Peyer's patch (tissue), 4 donors: ENCODE data around the gene UPK2. TPM values are rescaled to one million over a fixed set of nuclear protein-coding genes. Genes with fewer than 3 reads are reported as not detected.
A peak's percentile ranks its signal among the peaks of the same experiment; 100 is the strongest.

Experiments
- DNase-seq, 3 donors: peaks; one replicate each; pipeline ENCODE4 v3.0.0-alpha.2; 2017 to 2019
- H3K27ac ChIP-seq, 4 donors: fragments of 200-600 bp; sonication (generic); one replicate each; pipeline ENCODE4 v1.5.1; 2016 to 2019
- H3K27me3 ChIP-seq, 2 donors: fragments of 200-600 bp; sonication (generic); one replicate each; pipeline ENCODE4 v1.5.1; 2019
- H3K36me3 ChIP-seq, 3 donors: fragments of 200-600 bp; sonication (generic); one replicate each; pipeline ENCODE4 v1.5.1; 2016 to 2019
- H3K4me1 ChIP-seq, 4 donors: fragments of 200-600 bp; sonication (generic); one replicate each; pipeline ENCODE4 v1.5.1; 2016 to 2019
- H3K4me3 ChIP-seq, 4 donors: fragments of 200-600 bp; sonication (generic); 1 replicate in 3 of 4; 2 replicates in 1 of 4; pipeline ENCODE4 v1.5.1; 2016 to 2019; ENCODE audit warnings: mild to moderate bottlenecking in 1 of 4
- H3K9me3 ChIP-seq, 4 donors: fragments of 200-600 bp; sonication (generic); one replicate each; pipeline ENCODE4 v1.5.1; 2016 to 2019; ENCODE audit warnings: mild to moderate bottlenecking in 1 of 4
- CTCF ChIP-seq, 6 experiments: fragments of 450-650 bp in 4 of 6; fragments of 200-600 bp in 2 of 6; sonication (generic) in 1 of 6; IDR thresholded peaks; one replicate each; pipeline ENCODE4 v1.5.1; 2017 to 2019; ENCODE audit warnings: antibody characterized with exemption in 6 of 6, mild to moderate bottlenecking in 3 of 6, moderate library complexity in 1 of 6
- POLR2A ChIP-seq, 2 donors: fragments of 450-650 bp; IDR thresholded peaks; one replicate each; pipeline ENCODE4 v1.5.1; 2017; ENCODE audit warnings: antibody characterized with exemption in 2 of 2, mild to moderate bottlenecking in 2 of 2, moderate library complexity in 2 of 2
- total RNA-seq, 4 donors: library from RNA; depleted of rRNA; stranded (reverse); fragments of >200 nt; gene quantifications; one replicate each; pipeline ENCODE4 v1.1.0, GENCODE V29; 2016

The UPK2 gene
- total RNA-seq, result not detected

- DNase-seq, result peak; percentile 87 to 96 (median 92)
- Histone ChIP-seq H3K9me3 (no peaks in the 10 kb centered on the region), H3K27me3 (no peaks in the 10 kb centered on the region), H3K27ac (no peak within 1 kb of the TSS), H3K4me1 (no peaks in the 10 kb centered on the region), H3K36me3 (no peaks in the 10 kb centered on the region), H3K4me3 (no peak within 1 kb of the TSS)
- no peak for TF ChIP-seq POLR2A (IDR thresholded peaks at IDR 0.05)
- peak; percentile 93 to 99 (median 97) for TF ChIP-seq CTCF (IDR thresholded peaks at IDR 0.05)
Measured at GRCh38 chr11:118956094-118956846, at the start of gene UPK2. TSS of gene UPK2 (plus strand) at chr11:118956298. CDS start at chr11:118956351, 53 bp downstream.

GRCh38 chr11:118907051-118908042, 48.8 kb upstream of the UPK2 start:
- Histone ChIP-seq H3K4me1 (peaks cover 5 to 49% (median 20%) of the 10 kb centered on the region in 4 donors), H3K4me3 (no peak overlapping the region), H3K27me3 (no peaks in the 10 kb centered on the region), H3K9me3 (no peaks in the 10 kb centered on the region), H3K36me3 (peaks cover 0 to 57% (median 0%) of the 10 kb centered on the region in 3 donors), H3K27ac (peak overlapping the region in 3 of 4 donors; percentile 53 to 99 (median 94))
- TF ChIP-seq CTCF (IDR thresholded peaks at IDR 0.05), result peak; percentile 85 to 99 (median 96)
- TF ChIP-seq POLR2A (IDR thresholded peaks at IDR 0.05), result no peak
- DNase-seq, result peak; percentile 84 to 95 (median 91)

- Histone ChIP-seq H3K4me1 (peaks cover 8 to 58% (median 30%) of the 10 kb centered on the region in 4 donors), H3K9me3 (no peaks in the 10 kb centered on the region), H3K27me3 (no peaks in the 10 kb centered on the region), H3K36me3 (peaks cover 0 to 47% (median 0%) of the 10 kb centered on the region in 3 donors), H3K27ac (peak overlapping the region in 3 of 4 donors; percentile 94 to 99 (median 99)), H3K4me3 (no peak overlapping the region)
- TF ChIP-seq POLR2A (IDR thresholded peaks at IDR 0.05) (no peak), CTCF (IDR thresholded peaks at IDR 0.05) (no peak)
- DNase-seq, result no peak
Measured at GRCh38 chr11:118908264-118908663, 47.8 kb upstream of the UPK2 start.

- peak in 1 of 3 donors; percentile 70 for DNase-seq
- no peaks in the 10 kb centered on the region for H3K9me3 ChIP-seq
- H3K27me3 ChIP-seq, result no peaks in the 10 kb centered on the region
- TF ChIP-seq CTCF (IDR thresholded peaks at IDR 0.05) (no peak), POLR2A (IDR thresholded peaks at IDR 0.05) (peak in 1 of 2 donors; percentile 37)
- H3K36me3 ChIP-seq, result peaks cover 0 to 39% (median 0%) of the 10 kb centered on the region in 3 donors
- peak overlapping the region in 3 of 4 donors; percentile 10 to 37 (median 15) for H3K4me3 ChIP-seq
- H3K4me1 ChIP-seq, result peaks cover 15 to 66% (median 38%) of the 10 kb centered on the region in 4 donors
- H3K27ac ChIP-seq, result peak overlapping the region; percentile 89 to 99 (median 96)
Measured at GRCh38 chr11:118908901-118909618, 47.0 kb upstream of the UPK2 start.
